OCI-LY1 (cell line): ENCODE measurements around the gene PFDN6.

Experiments used
- H2AFZ ChIP-seq: fragments of 200-600 bp; sonication (generic), shearing (Covaris generic); 2 replicates; pipeline ENCODE4 v1.6.0; 2014; ENCODE audit warnings: antibody characterized with exemption, mild to moderate bottlenecking, low read length
- H3F3A ChIP-seq: fragments of 200-600 bp; sonication (generic), shearing (Covaris generic); 2 replicates; pipeline ENCODE4 v1.6.0; 2014; ENCODE audit warnings: mild to moderate bottlenecking, antibody characterized with exemption, low read length, moderate library complexity; ENCODE audit not compliant: insufficient read depth
- H3K27ac ChIP-seq: fragments of 200-600 bp; sonication (generic); 2 replicates; pipeline ENCODE4 v1.5.1; 2014; ENCODE audit warnings: low read length, mixed run types, mild to moderate bottlenecking, low read depth; ENCODE audit not compliant: poor library complexity, severe bottlenecking
- H3K27me3 ChIP-seq: fragments of 200-600 bp; sonication (generic); 2 replicates; pipeline ENCODE4 v1.6.0; 2014; ENCODE audit warnings: antibody characterized with exemption, mild to moderate bottlenecking, low read length, moderate library complexity; ENCODE audit not compliant: insufficient read depth
- H3K36me3 ChIP-seq: fragments of 200-600 bp; sonication (generic); 2 replicates; pipeline ENCODE4 v1.6.1; 2014; ENCODE audit warnings: mild to moderate bottlenecking, antibody characterized with exemption, low read length, moderate library complexity, mixed read lengths; ENCODE audit not compliant: insufficient read depth
- H3K4me1 ChIP-seq: fragments of 200-600 bp; sonication (generic); 2 replicates; pipeline ENCODE4 v1.5.1; 2014; ENCODE audit warnings: mild to moderate bottlenecking, low read length, moderate library complexity; ENCODE audit not compliant: insufficient read depth, severe bottlenecking
- H3K4me2 ChIP-seq: fragments of 200-600 bp; sonication (generic), shearing (Covaris generic); 2 replicates; pipeline ENCODE4 v1.6.1; 2014; ENCODE audit warnings: low read length
- H3K4me3 ChIP-seq: fragments of 200-600 bp; sonication (generic); 2 replicates; pipeline ENCODE4 v1.5.1; 2014; ENCODE audit warnings: low read length, low read depth, mild to moderate bottlenecking, mixed read lengths; ENCODE audit not compliant: poor library complexity, severe bottlenecking
- H3K79me2 ChIP-seq: fragments of 200-600 bp; shearing (Covaris generic); 2 replicates; pipeline ENCODE4 v1.6.1; 2016; ENCODE audit warnings: mixed run types, low read length, mixed read lengths; ENCODE audit not compliant: insufficient read depth
- H3K9ac ChIP-seq: fragments of 200-600 bp; sonication (generic), shearing (Covaris generic); 2 replicates; pipeline ENCODE4 v1.6.1; 2014; ENCODE audit warnings: mild to moderate bottlenecking, low read length, mixed read lengths
- H3K9me2 ChIP-seq: fragments of 200-600 bp; sonication (generic), shearing (Covaris generic); 2 replicates; pipeline ENCODE4 v1.6.1; 2014; ENCODE audit warnings: low read depth, mild to moderate bottlenecking, low read length, mixed read lengths
- H3K9me3 ChIP-seq: fragments of 200-600 bp; shearing (Covaris generic); 2 replicates; pipeline ENCODE4 v1.6.1; 2014; ENCODE audit warnings: low read length, mixed read lengths
- H4K20me1 ChIP-seq: fragments of 200-600 bp; sonication (generic), shearing (Covaris generic); 2 replicates; pipeline ENCODE4 v1.6.0; 2016; ENCODE audit warnings: mild to moderate bottlenecking, low read length; ENCODE audit not compliant: insufficient read depth
- CTCF ChIP-seq: fragments of 200-600 bp; sonication (generic), shearing (Covaris generic); IDR thresholded peaks from 2 replicates; pipeline ENCODE4 v1.5.1; 2017; ENCODE audit warnings: mild to moderate bottlenecking, antibody characterized with exemption, low read length, moderate library complexity, mixed read lengths
- EZH2 ChIP-seq: fragments of 200-600 bp; sonication (generic), shearing (Covaris generic); IDR thresholded peaks from 2 replicates; pipeline ENCODE4 v1.8.0; 2017; ENCODE audit warnings: borderline replicate concordance, mixed run types, mild to moderate bottlenecking, antibody characterized with exemption, low read length, moderate library complexity, mixed read lengths

Gene PFDN6

DNA sequence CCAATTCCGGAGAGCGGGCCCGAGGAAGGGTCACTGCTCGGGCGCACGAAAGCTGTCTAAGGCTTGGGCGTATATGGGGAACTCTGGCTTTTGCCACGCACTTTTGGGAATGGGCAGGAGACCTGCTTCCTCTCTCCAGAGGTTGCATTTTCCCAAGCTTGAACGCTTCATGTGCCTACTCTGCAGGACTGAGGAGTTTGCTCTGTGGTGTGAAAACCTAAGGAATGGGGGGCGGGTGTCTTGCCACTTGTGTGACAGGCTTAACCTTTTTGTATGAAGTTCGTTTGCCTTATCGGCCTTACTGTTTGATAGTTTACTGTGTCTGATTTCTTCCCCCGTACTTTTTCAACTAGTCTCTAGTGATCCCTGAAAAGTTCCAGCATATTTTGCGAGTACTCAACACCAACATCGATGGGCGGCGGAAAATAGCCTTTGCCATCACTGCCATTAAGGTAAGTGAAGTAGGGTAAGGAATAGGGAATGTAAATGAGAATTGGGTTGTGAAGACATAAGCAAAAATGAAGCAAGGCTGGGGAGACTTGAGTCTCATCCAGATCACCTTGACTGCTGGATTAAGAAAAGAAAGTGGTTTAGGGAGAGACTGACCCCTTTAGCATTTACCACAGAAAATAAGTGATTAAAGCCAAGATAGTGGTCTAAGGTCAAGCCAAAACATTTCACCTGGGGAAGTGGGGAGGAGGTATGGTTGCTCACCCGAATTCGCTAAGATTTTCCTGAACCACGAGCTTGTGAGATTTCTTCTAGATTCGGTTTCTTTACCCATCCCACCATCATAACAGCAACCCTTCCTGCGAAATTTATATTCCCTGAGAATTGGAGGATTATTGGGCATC lies 16.9 kb upstream of the PFDN6 start:
- Histone ChIP-seq H3K9me3 (no peaks in the 10 kb centered on the region), H3F3A (peaks cover 8% of the 10 kb centered on the region; the same call in 1 of the 2 replicates), H3K4me3 (peak overlapping the region; percentile 93), H3K4me1 (peaks cover 62% of the 10 kb centered on the region), H4K20me1 (no peaks in the 10 kb centered on the region), H3K4me2 (peak overlapping the region; percentile 97), H3K36me3 (peaks cover 70% of the 10 kb centered on the region), H3K9ac (peak overlapping the region; percentile 98), H3K27me3 (no peaks in the 10 kb centered on the region), H3K27ac (peak overlapping the region; percentile 87), H2AFZ (no peak overlapping the region), H3K9me2 (no peaks in the 10 kb centered on the region), H3K79me2 (peaks cover 36% of the 10 kb centered on the region)
- TF ChIP-seq EZH2 (no peak), CTCF (no peak)

- peaks cover 8% of the 10 kb centered on the region; the same call in 1 of the 2 replicates for H3F3A ChIP-seq
These were observed 16.1 kb upstream of the PFDN6 start for GRCh38 chr6:33273129-33273923.

More at GRCh38 chr6:33273129-33273923, 16.1 kb upstream of the PFDN6 start:
- Histone ChIP-seq H3K9me2 (no peaks in the 10 kb centered on the region), H3K4me2 (peak overlapping the region; percentile 97), H3K9me3 (no peaks in the 10 kb centered on the region), H4K20me1 (no peaks in the 10 kb centered on the region), H3K4me1 (peaks cover 70% of the 10 kb centered on the region), H2AFZ (no peak overlapping the region), H3K27ac (peak overlapping the region; percentile 87), H3K9ac (peak overlapping the region; percentile 98), H3K4me3 (peak overlapping the region; percentile 93), H3K36me3 (peaks cover 64% of the 10 kb centered on the region), H3K27me3 (no peaks in the 10 kb centered on the region), H3K79me2 (peaks cover 36% of the 10 kb centered on the region)
- TF ChIP-seq CTCF (no peak), EZH2 (no peak)
